Body of pancreas (tissue), 4 donors: ENCODE measurements around the gene ODAPH.

Experiments used
- POLR2A ChIP-seq, 3 donors: fragments of 450-650 bp; IDR thresholded peaks; one replicate each; pipeline ENCODE4 v1.6.1; 2016; ENCODE audit warnings: antibody characterized with exemption in 3 of 3, mild to moderate bottlenecking in 2 of 3
- TF ChIP-seq, protein P1 (sequence below), 7 experiments: fragments of 450-650 bp in 4 of 7; fragments of 200-600 bp in 3 of 7; sonication (generic) in 3 of 7; IDR thresholded peaks; one replicate each; pipeline ENCODE4 v1.5.1; 2016 to 2019; ENCODE audit warnings: antibody characterized with exemption in 7 of 7

DNA sequence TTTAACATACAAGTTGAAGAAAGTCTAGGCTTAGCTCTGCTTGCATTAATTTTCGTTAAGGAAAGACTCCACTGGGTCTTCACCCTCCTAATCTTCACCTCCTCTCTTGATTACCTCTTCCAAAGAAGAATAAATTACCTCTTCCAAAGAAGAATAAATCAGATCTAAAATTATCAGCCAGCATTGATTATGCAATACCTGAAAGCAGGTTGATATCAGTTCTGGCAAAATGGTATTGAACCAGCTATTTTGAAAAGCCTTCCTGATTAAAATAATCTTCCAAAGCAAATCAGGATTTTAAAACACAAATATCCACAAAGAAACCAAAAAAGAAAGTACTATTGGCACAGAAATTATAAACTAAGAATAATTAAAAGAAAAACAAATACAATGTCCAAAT is 37.5 kb downstream of the ODAPH start:
- TF ChIP-seq POLR2A (IDR thresholded peaks at IDR 0.05), result no peak
- TF ChIP-seq, protein P1, sequence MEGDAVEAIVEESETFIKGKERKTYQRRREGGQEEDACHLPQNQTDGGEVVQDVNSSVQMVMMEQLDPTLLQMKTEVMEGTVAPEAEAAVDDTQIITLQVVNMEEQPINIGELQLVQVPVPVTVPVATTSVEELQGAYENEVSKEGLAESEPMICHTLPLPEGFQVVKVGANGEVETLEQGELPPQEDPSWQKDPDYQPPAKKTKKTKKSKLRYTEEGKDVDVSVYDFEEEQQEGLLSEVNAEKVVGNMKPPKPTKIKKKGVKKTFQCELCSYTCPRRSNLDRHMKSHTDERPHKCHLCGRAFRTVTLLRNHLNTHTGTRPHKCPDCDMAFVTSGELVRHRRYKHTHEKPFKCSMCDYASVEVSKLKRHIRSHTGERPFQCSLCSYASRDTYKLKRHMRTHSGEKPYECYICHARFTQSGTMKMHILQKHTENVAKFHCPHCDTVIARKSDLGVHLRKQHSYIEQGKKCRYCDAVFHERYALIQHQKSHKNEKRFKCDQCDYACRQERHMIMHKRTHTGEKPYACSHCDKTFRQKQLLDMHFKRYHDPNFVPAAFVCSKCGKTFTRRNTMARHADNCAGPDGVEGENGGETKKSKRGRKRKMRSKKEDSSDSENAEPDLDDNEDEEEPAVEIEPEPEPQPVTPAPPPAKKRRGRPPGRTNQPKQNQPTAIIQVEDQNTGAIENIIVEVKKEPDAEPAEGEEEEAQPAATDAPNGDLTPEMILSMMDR (IDR thresholded peaks at IDR 0.05), result no peak
